ENCODE measurements around the gene VPS13D. TPM values are rescaled to one million over a fixed set of nuclear protein-coding genes. Genes with fewer than 3 reads are reported as not detected.
A peak's percentile ranks its signal among the peaks of the same experiment; 100 is the strongest.

The VPS13D gene
- total RNA-seq, 4 donors from 2014 or later, result 60.9 to 91.6 (median 71.6) TPM

DNA sequence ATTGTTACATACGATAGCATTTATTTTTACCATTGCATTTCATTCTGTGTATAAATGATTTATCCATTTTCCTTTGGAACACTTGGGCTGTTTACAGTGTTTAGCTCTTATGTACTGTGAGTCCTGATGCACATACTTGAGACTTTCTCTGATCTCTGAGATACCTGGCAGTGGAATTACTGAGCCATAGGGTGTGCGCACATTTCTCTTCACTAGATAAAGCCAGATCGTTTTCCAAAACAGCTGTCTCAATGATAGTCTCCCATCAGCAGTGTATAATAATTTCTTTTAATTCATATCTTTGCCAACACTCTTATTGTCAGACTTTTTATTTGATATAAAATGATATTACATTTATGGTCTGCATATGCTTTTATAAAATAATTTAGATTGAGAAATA, 66.2 kb downstream of the VPS13D start:
- peak overlapping the region in 3 of 4 donors; percentile 29 to 61 (median 45) for H3K27ac ChIP-seq
- in situ Hi-C loops (cut with MboI; ENCODE audit: low sequenced_read_pairs in 4 of 4) (no loop called here), intact Hi-C loops (cut with DNase I; ENCODE audit: low total_unique reads) (no loop called here)
- H3K4me1 ChIP-seq, result no peaks in the 10 kb centered on the region
- no peak for ATAC-seq
- H3K27me3 ChIP-seq, result no peaks in the 10 kb centered on the region
- TF ChIP-seq CTCF (IDR thresholded peaks at IDR 0.05 in 4 of 5, conservative IDR thresholded peaks at IDR 0.05 in 1 of 5) (no peak), POLR2A (IDR thresholded peaks at IDR 0.05) (no peak)
- no peak overlapping the region for H3K4me3 ChIP-seq
- no peak for DNase-seq
- peaks cover 0 to 56% of the 10 kb centered on the region in 2 donors for H3K36me3 ChIP-seq
- no peaks in the 10 kb centered on the region for H3K9me3 ChIP-seq

GRCh38 chr1:12296623-12297022, 66.8 kb downstream of the VPS13D start:
- H3K9me3 ChIP-seq, result no peaks in the 10 kb centered on the region
- no peaks in the 10 kb centered on the region for H3K27me3 ChIP-seq
- intact Hi-C loops (cut with DNase I; ENCODE audit: low total_unique reads) (no loop called here), in situ Hi-C loops (cut with MboI; ENCODE audit: low sequenced_read_pairs in 4 of 4) (no loop called here)
- DNase-seq (no peak), ATAC-seq (peak; percentile 41 to 78)
- peak overlapping the region; percentile 10 to 61 (median 40) for H3K27ac ChIP-seq
- H3K36me3 ChIP-seq, result peaks cover 0 to 56% of the 10 kb centered on the region in 2 donors
- H3K4me1 ChIP-seq, result no peaks in the 10 kb centered on the region
- H3K4me3 ChIP-seq, result no peak overlapping the region
- TF ChIP-seq CTCF (IDR thresholded peaks at IDR 0.05 in 4 of 5, conservative IDR thresholded peaks at IDR 0.05 in 1 of 5) (no peak), POLR2A (IDR thresholded peaks at IDR 0.05) (no peak)

DNA sequence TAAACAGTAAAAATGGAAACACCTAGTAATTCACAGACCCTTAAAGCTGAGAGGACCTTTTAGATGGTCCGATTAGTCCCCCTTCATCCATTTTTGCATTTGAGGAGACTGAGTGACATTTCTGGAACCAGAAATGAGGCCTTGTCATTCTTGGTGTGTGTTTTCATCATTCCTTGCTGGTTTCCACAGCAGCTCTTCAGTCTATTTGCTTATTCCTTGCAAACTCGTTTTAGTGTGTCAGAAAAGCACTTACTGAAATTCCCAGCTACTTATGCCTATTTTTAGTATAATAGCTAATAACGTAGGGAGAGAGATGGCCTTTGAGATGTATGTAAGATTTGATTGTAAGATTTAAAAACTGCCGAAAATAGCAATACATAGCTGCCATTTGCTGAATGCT, 70.9 kb downstream of the VPS13D start:
- no peaks in the 10 kb centered on the region for H3K4me1 ChIP-seq
- no peak for TF ChIP-seq POLR2A (IDR thresholded peaks at IDR 0.05)
- TF ChIP-seq CTCF (IDR thresholded peaks at IDR 0.05 in 4 of 5, conservative IDR thresholded peaks at IDR 0.05 in 1 of 5), result no peak
- no peak for ATAC-seq
- peaks cover 0 to 53% of the 10 kb centered on the region in 2 donors for H3K36me3 ChIP-seq
- intact Hi-C loops (cut with DNase I; ENCODE audit: low total_unique reads), result no loop called here
- H3K27ac ChIP-seq, result no peak overlapping the region
- no peaks in the 10 kb centered on the region for H3K9me3 ChIP-seq
- no peak overlapping the region for H3K4me3 ChIP-seq
- DNase-seq, result no peak
- no peaks in the 10 kb centered on the region for H3K27me3 ChIP-seq
- in situ Hi-C loops (cut with MboI; ENCODE audit: low sequenced_read_pairs in 4 of 4), result no loop called here

- DNase-seq (no peak), ATAC-seq (no peak)
- Histone ChIP-seq H3K36me3 (peaks cover 0 to 61% of the 10 kb centered on the region in 2 donors), H3K27me3 (no peaks in the 10 kb centered on the region), H3K27ac (no peak overlapping the region), H3K9me3 (no peaks in the 10 kb centered on the region), H3K4me1 (no peaks in the 10 kb centered on the region), H3K4me3 (no peak overlapping the region)
- intact Hi-C loops (cut with DNase I; ENCODE audit: low total_unique reads) (no loop called here), in situ Hi-C loops (cut with MboI; ENCODE audit: low sequenced_read_pairs in 4 of 4) (no loop called here)
- TF ChIP-seq POLR2A (IDR thresholded peaks at IDR 0.05), result no peak
- TF ChIP-seq CTCF (IDR thresholded peaks at IDR 0.05 in 4 of 5, conservative IDR thresholded peaks at IDR 0.05 in 1 of 5), result no peak
These were observed 71.8 kb downstream of the VPS13D start for GRCh38 chr1:12301518-12302237.
